Pancreas (tissue), 10 donors: ENCODE data around the gene GCC1. TPM values are rescaled to one million over a fixed set of nuclear protein-coding genes. Genes with fewer than 3 reads are reported as not detected.

Experiments used
- ATAC-seq, 4 donors: fragments of 200-7000 bp; cut with Tn5 transposase; one replicate each; pipeline versions ENCODE4 v1.8.0 to v1.9.1; 2020; ENCODE audit warnings: mild to moderate bottlenecking in 4 of 4, moderate library complexity in 4 of 4
- DNase-seq, 6 donors: peaks; one replicate each; pipeline ENCODE4 v3.0.0-alpha.2; 2020
- FAIRE-seq: peaks from 2 replicates; lab custom pipeline; 2012; peaks lifted over from hg19 to GRCh38; lab: Jason Lieb, UNC
- H3K27ac ChIP-seq, 4 donors: fragments of 200-600 bp; sonication (generic); 1 replicate in 3 of 4; 2 replicates in 1 of 4; pipeline versions ENCODE4 v1.5.0 to v1.8.0; 2020
- H3K27me3 ChIP-seq, 4 donors: fragments of 200-600 bp; one replicate each; pipeline ENCODE4 v1.8.0; 2021
- H3K36me3 ChIP-seq, 3 donors: fragments of 200-600 bp; sonication (generic) in 1 of 3; one replicate each; pipeline versions ENCODE4 v1.5.0 to v1.8.0; 2020 to 2021
- H3K4me1 ChIP-seq, 3 donors: fragments of 200-600 bp; one replicate each; pipeline ENCODE4 v1.8.0; 2021
- H3K4me3 ChIP-seq, 4 donors: fragments of 200-600 bp; sonication (generic) in 2 of 4; one replicate each; pipeline versions ENCODE4 v1.5.0 to v1.8.0; 2020 to 2021
- H3K9me3 ChIP-seq, 4 donors: fragments of 200-600 bp; one replicate each; pipeline ENCODE4 v1.8.0; 2021
- CTCF ChIP-seq, 4 donors: fragments of 200-600 bp; sonication (generic) in 3 of 4; IDR thresholded peaks; one replicate each; pipeline versions ENCODE4 v1.5.0 to v1.8.0; 2021; ENCODE audit warnings: antibody characterized with exemption in 4 of 4
- WGBS, 2 donors: extraction: QIAGEN DNeasy Blood & Tissue Kit; methylation state at CpG; one replicate each; pipeline ENCODE4 v1.1.7; 2013; 5-methylcytosine and 5-hydroxymethylcytosine counted together
- intact Hi-C, 3 donors: fragments of 100-400 bp; cut with DNase I; formaldehyde crosslinking; loops; one replicate each; pipeline versions ENCODE4 v1.11.1 to v1.14.2; 2022
- polyA plus RNA-seq, 2 donors: library from polyadenylated mRNA; stranded (reverse); fragments of 200-250 nt; gene quantifications; one replicate each; pipeline ENCODE4 v1.2.3, GENCODE V29; 2013
- total RNA-seq, 6 donors: library from RNA; stranded (reverse); fragmentation: NEBNext Ultra II Directional in 4 of 6; extraction: Animal tissue kit (Norgen Biotek cat#: 25700) in 4 of 6; gene quantifications; one replicate each; pipeline versions ENCODE4 v1.2.1 to v1.2.4, GENCODE V29; 2021 to 2023
- donor health status: healthy with polysubstance abuse.
- donor health status: DM: no; HTN: no; CAD: no; lungs with moderate emphysema.
- donor health status: DM: no; HTN: no; CAD: no.
- donor health status: control.
- donor health status: control.
- donor health status: Bipolar disorder and iron deficiency.
- donor health status: DM: yes; HTN: yes; CAD: no.
- donor health status: DM: no; HTN: no; CAD: no.
- donor health status: DM: no; HTN: no; CAD: no.
- donor health status: DM: yes; HTN: yes; CAD: no.

The GCC1 gene
- total RNA-seq (10 to 100 TPM in 1 of 6 donors, 1 to 10 TPM in 5; 6.5 to 12.2 (median 7.0) TPM), polyA plus RNA-seq (1 to 10 TPM; 4.3 to 4.6 TPM)

GRCh38 chr7:127585044-127585953 lies at the start of gene GCC1:
Gene GCC1, minus strand, starts transcription at chr7:127585596. Its CDS starts 414 bp downstream, at chr7:127585182.
- TF ChIP-seq CTCF (IDR thresholded peaks at IDR 0.05) = no peak
- H3K9me3 ChIP-seq = no peaks in the 10 kb centered on the region
- peak; percentile 86 to 98 (median 93) for DNase-seq
- H3K4me1 ChIP-seq = peaks cover 20 to 39% (median 22%) of the 10 kb centered on the region in 3 donors
- no peaks in the 10 kb centered on the region for H3K27me3 ChIP-seq
- peaks cover 0 to 13% (median 9%) of the 10 kb centered on the region in 3 donors for H3K36me3 ChIP-seq
- ATAC-seq = peak; percentile 61 to 86 (median 78)
- H3K4me3 ChIP-seq = peak within 1 kb of the TSS; percentile 56 to 97 (median 82)
- H3K27ac ChIP-seq = peak within 1 kb of the TSS; percentile 79 to 88 (median 85)
- FAIRE-seq = no peak
- intact Hi-C loops = loop anchor here in 1 of 3 donors (5.0 kb wide), 1 partner anchor 198 kb away; no protein-coding TSS in a partner anchor
- WGBS, 2 donors = 1 to 3% methylated on average over 77 to 78 of the region's 78 CpGs

GRCh38 chr7:127632276-127632910 lies 47.0 kb upstream of the GCC1 start:
- FAIRE-seq (no peak), DNase-seq (no peak), ATAC-seq (no peak)
- intact Hi-C loops = no loop called here
- 74 to 78% methylated on average over 7 of the region's 7 CpGs for WGBS, 2 donors
- TF ChIP-seq CTCF (IDR thresholded peaks at IDR 0.05) = no peak
- Histone ChIP-seq H3K9me3 (no peaks in the 10 kb centered on the region), H3K36me3 (no peaks in the 10 kb centered on the region), H3K27ac (no peak overlapping the region), H3K27me3 (no peaks in the 10 kb centered on the region), H3K4me3 (no peak overlapping the region), H3K4me1 (no peaks in the 10 kb centered on the region)

- intact Hi-C loops = no loop called here
- WGBS, 2 donors = 22 to 30% methylated on average over 5 of the region's 5 CpGs
- no peaks in the 10 kb centered on the region for H3K36me3 ChIP-seq
- DNase-seq (peak; percentile 59 to 83 (median 78)), ATAC-seq (peak; percentile 97 to 100 (median 98)), FAIRE-seq (no peak)
- no peaks in the 10 kb centered on the region for H3K27me3 ChIP-seq
- H3K9me3 ChIP-seq = no peaks in the 10 kb centered on the region
- TF ChIP-seq CTCF (IDR thresholded peaks at IDR 0.05) = peak in 3 of 4 donors; percentile 39 to 51 (median 40)
- H3K4me1 ChIP-seq = no peaks in the 10 kb centered on the region
- no peak overlapping the region for H3K27ac ChIP-seq
- H3K4me3 ChIP-seq = no peak overlapping the region
Observed at GRCh38 chr7:127629268-127629854, 44.0 kb upstream of the GCC1 start.

- H3K36me3 ChIP-seq = no peaks in the 10 kb centered on the region
- no peak for TF ChIP-seq CTCF (IDR thresholded peaks at IDR 0.05)
- 65 to 77% methylated on average over 3 of the region's 3 CpGs for WGBS, 2 donors
- no peak overlapping the region for H3K27ac ChIP-seq
- H3K4me3 ChIP-seq = no peak overlapping the region
- peak in 2 of 4 donors; percentile 21 to 30 for ATAC-seq
- intact Hi-C loops = no loop called here
- H3K9me3 ChIP-seq = no peaks in the 10 kb centered on the region
- FAIRE-seq = no peak
- H3K4me1 ChIP-seq = no peaks in the 10 kb centered on the region
- no peak for DNase-seq
- no peaks in the 10 kb centered on the region for H3K27me3 ChIP-seq
Observed at GRCh38 chr7:127628445-127628844, 43.0 kb upstream of the GCC1 start.
